Coronary artery (tissue), 2 donors: ENCODE data around the gene NUP42.

Experiments
- DNase-seq: peaks from one replicate; pipeline ENCODE4 v3.0.0-alpha.2; 2017; ENCODE audit warnings: low spot score
- H3K27ac ChIP-seq, 2 donors: fragments of 200-600 bp; sonication (generic); one replicate each; pipeline ENCODE4 v1.5.1; 2016 to 2019
- H3K4me3 ChIP-seq: fragments of 200-600 bp; sonication (generic); 2 replicates; pipeline ENCODE4 v1.5.1; 2016; ENCODE audit warnings: mild to moderate bottlenecking, moderate library complexity
- CTCF ChIP-seq: fragments of 200-600 bp; sonication (generic); IDR thresholded peaks from one replicate; pipeline ENCODE4 v1.5.1; 2019; ENCODE audit warnings: antibody characterized with exemption

Gene NUP42

GRCh38 chr7:23161482-23161881, 20.4 kb upstream of the NUP42 start:
- no peak for TF ChIP-seq CTCF
- no peak overlapping the region for H3K27ac ChIP-seq
- H3K4me3 ChIP-seq = no peak overlapping the region
- no peak for DNase-seq

- TF ChIP-seq CTCF = no peak
- H3K4me3 ChIP-seq = no peak overlapping the region
- no peak for DNase-seq
- no peak overlapping the region for H3K27ac ChIP-seq
These were observed 17.0 kb upstream of the NUP42 start for GRCh38 chr7:23164846-23165245.

GRCh38 chr7:23165316-23165715, 16.5 kb upstream of the NUP42 start:
- Histone ChIP-seq H3K4me3 (no peak overlapping the region), H3K27ac (no peak overlapping the region)
- no peak for DNase-seq
- no peak for TF ChIP-seq CTCF

- DNase-seq = no peak
- no peak for TF ChIP-seq CTCF
- no peak overlapping the region for H3K4me3 ChIP-seq
- no peak overlapping the region for H3K27ac ChIP-seq
These were observed 14.2 kb upstream of the NUP42 start for GRCh38 chr7:23167691-23168090.

- Histone ChIP-seq H3K4me3 (no peak overlapping the region), H3K27ac (no peak overlapping the region)
- no peak for TF ChIP-seq CTCF
- no peak for DNase-seq
These were observed 13.6 kb upstream of the NUP42 start for GRCh38 chr7:23168111-23168885.

GRCh38 chr7:23175938-23176337, 5.9 kb upstream of the NUP42 start:
- Histone ChIP-seq H3K27ac (no peak overlapping the region), H3K4me3 (no peak overlapping the region)
- DNase-seq = no peak
- TF ChIP-seq CTCF = no peak

- no peak overlapping the region for H3K27ac ChIP-seq
- no peak for TF ChIP-seq CTCF
- peak overlapping the region; percentile 26 for H3K4me3 ChIP-seq
- no peak for DNase-seq
These were observed 1.6 kb downstream of the NUP42 start for GRCh38 chr7:23183279-23184012.
